Heart right ventricle (tissue), 16 donors: ENCODE measurements around the gene LRRN1. TPM values are rescaled to one million over a fixed set of nuclear protein-coding genes. Genes with fewer than 3 reads are reported as not detected.
"Not testable (repeated sequence)": the region's sequence is repeated elsewhere in the genome, so short reads cannot be mapped to it uniquely, and the experiment has no call there.

Experiments used
- ATAC-seq, 8 donors: fragments of 200-7000 bp; cut with Tn5 transposase; one replicate each; pipeline ENCODE4 v1.9.1; 2020; ENCODE audit warnings: mild to moderate bottlenecking in 8 of 8, moderate library complexity in 8 of 8, moderate number of reproducible peaks in 1 of 8
- DNase-seq, 2 donors: peaks; one replicate each; pipeline ENCODE4 v3.0.0-alpha.2; 2020
- H3K27ac ChIP-seq, 10 donors: fragments of 200-600 bp; sonication (generic) in 2 of 10; one replicate each; pipeline versions ENCODE4 v1.5.0 to v1.8.0; 2020 to 2022; ENCODE audit warnings: mild to moderate bottlenecking in 3 of 10
- H3K27me3 ChIP-seq, 7 donors: fragments of 200-600 bp; one replicate each; pipeline ENCODE4 v1.8.0; 2021 to 2022; ENCODE audit warnings: mild to moderate bottlenecking in 2 of 7
- H3K36me3 ChIP-seq, 9 donors: fragments of 200-600 bp; sonication (generic) in 1 of 9; one replicate each; pipeline versions ENCODE4 v1.5.0 to v1.8.0; 2020 to 2022; ENCODE audit warnings: mild to moderate bottlenecking in 2 of 9
- H3K4me1 ChIP-seq, 9 donors: fragments of 200-600 bp; sonication (generic) in 1 of 9; one replicate each; pipeline versions ENCODE4 v1.5.0 to v1.8.0; 2020 to 2022; ENCODE audit warnings: mild to moderate bottlenecking in 4 of 9
- H3K4me3 ChIP-seq, 10 donors: fragments of 200-600 bp; sonication (generic) in 2 of 10; one replicate each; pipeline versions ENCODE4 v1.5.0 to v1.8.0; 2020 to 2022; ENCODE audit warnings: mild to moderate bottlenecking in 7 of 10, moderate library complexity in 2 of 10
- H3K9me3 ChIP-seq, 11 donors: fragments of 200-600 bp in 10 of 11; sonication (generic) in 2 of 11; one replicate each; pipeline versions ENCODE4 v1.5.0 to v1.8.0; 2013 to 2022; ENCODE audit warnings: mild to moderate bottlenecking in 2 of 11, control low read depth in 1 of 11, moderate library complexity in 1 of 11
- CTCF ChIP-seq, 9 donors: fragments of 200-600 bp; sonication (generic) in 2 of 9; IDR thresholded peaks; one replicate each; pipeline versions ENCODE4 v1.5.0 to v1.8.0; 2021 to 2022; ENCODE audit warnings: antibody characterized with exemption in 9 of 9, mild to moderate bottlenecking in 5 of 9, moderate library complexity in 1 of 9
- WGBS, 2 donors: extraction: QIAGEN DNeasy Blood & Tissue Kit; methylation state at CpG; one replicate each; pipeline ENCODE4 v1.1.7; 2013; ENCODE audit warnings: inconsistent platforms in 1 of 2; 5-methylcytosine and 5-hydroxymethylcytosine counted together
- intact Hi-C, 10 donors: fragments of 100-400 bp; cut with DNase I; formaldehyde crosslinking; loops; one replicate each; pipeline versions ENCODE4 v1.11.1 to v1.14.2; 2022
- polyA plus RNA-seq, 2 donors: library from polyadenylated mRNA; stranded (reverse); fragments of 200-250 nt; gene quantifications; one replicate each; pipeline ENCODE4 v1.2.3, GENCODE V29; 2013
- total RNA-seq, 10 donors: library from RNA; stranded (reverse); fragmentation: NEBNext Ultra II Directional in 3 of 10; extraction: Animal tissue kit (Norgen Biotek cat#: 25700) in 3 of 10; gene quantifications; one replicate each; pipeline versions ENCODE4 v1.2.1 to v1.2.4, GENCODE V29; 2021 to 2023
- donor health status: Arrhythmogenic right ventricular cardiomyopathy.
- donor health status: ischemic (EF 13 %, LVEDD 7.1; RV severe dilation, severe dysfunction).
- donor health status: healthy with polysubstance abuse.
- donor health status: DM: no; HTN: yes; CAD: no.
- donor health status: DM: no; HTN: no; CAD: no.
- donor health status: ischemic (EF 25% LVEDD 6.9; RV normal size, moderate dysfunction).
- donor health status: ischemic (EF 25% LVEDD 5.7; RV mildly dilated, moderate dysfunction).
- donor health status: healthy.
- donor health status: DM: yes; HTN: yes; CAD: no.
- donor health status: Ischemic cardiomyopathy.
- donor health status: ischemic (EF 35%, LVEDD 5.7; RV mildly dilated, moderate dysfunction).
- donor health status: nonischemic (EF 11% LVEDD 7.7; RV severe dilation, severe dysfunction).
- donor health status: DM: yes; HTN: yes; CAD: no.
- donor health status: PGD.
- donor health status: ischemic (EF 29% LVEDD 5.4; RV normal size, mild dysfunction).
- donor health status: nonischemic (EF 23%, LVEDD 6.1; RV moderate dilation, normal function).

Gene LRRN1
- total and polyA plus RNA-seq, 12 donors = 0.07 to 0.26 (median 0.11) TPM; not detected in 5

- ATAC-seq (no peak), DNase-seq (no peak)
- intact Hi-C loops = no loop called here
- Histone ChIP-seq H3K4me1 (no peaks in the 10 kb centered on the region), H3K36me3 (no peaks in the 10 kb centered on the region), H3K27me3 (no peaks in the 10 kb centered on the region), H3K9me3 (no peaks in the 10 kb centered on the region), H3K27ac (no peak overlapping the region), H3K4me3 (no peak overlapping the region)
- TF ChIP-seq CTCF (IDR thresholded peaks at IDR 0.05) = no peak
- 80 to 83% methylated on average over 3 of the region's 3 CpGs for WGBS, 2 donors
These were observed 25.8 kb downstream of the LRRN1 start for GRCh38 chr3:3825035-3825434.

DNA sequence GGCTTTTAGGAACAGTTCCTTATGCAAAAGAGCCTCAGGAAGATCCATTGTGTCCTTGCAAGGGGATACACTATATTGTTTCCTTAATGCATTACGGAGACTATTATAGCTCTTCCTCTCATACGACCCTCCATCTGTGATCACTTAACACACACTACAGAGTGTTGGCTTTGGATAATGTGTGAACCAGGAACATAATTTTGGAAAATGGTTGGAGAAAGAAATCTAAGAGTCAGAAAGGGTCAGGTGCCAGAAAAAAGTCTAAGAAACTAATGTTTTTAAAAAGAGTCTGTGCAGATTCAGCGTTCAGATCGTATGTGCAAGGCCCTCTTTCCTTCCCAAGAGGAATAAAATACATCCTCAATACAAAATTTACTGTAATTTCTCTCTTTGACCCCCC, 27.3 kb downstream of the LRRN1 start:
- no peak for TF ChIP-seq CTCF (IDR thresholded peaks at IDR 0.05)
- DNase-seq (no peak), ATAC-seq (no peak)
- intact Hi-C loops = loop anchor here in 1 of 10 donors (1.0 kb wide), 1 partner anchor 41 kb away; no protein-coding TSS in a partner anchor
- no peaks in the 10 kb centered on the region for H3K36me3 ChIP-seq
- no peaks in the 10 kb centered on the region for H3K9me3 ChIP-seq
- H3K27me3 ChIP-seq = no peaks in the 10 kb centered on the region
- H3K27ac ChIP-seq = no peak overlapping the region
- H3K4me3 ChIP-seq = no peak overlapping the region
- no peaks in the 10 kb centered on the region for H3K4me1 ChIP-seq
- WGBS, 2 donors = 87 to 90% methylated on average over 4 of the region's 4 CpGs

- WGBS, 2 donors = 94 to 100% methylated on average over 1 of the region's 1 CpG
- TF ChIP-seq CTCF (IDR thresholded peaks at IDR 0.05) = no peak
- H3K27me3 ChIP-seq = no peaks in the 10 kb centered on the region
- no peak overlapping the region for H3K27ac ChIP-seq
- peaks cover 0 to 3% (median 0%) of the 10 kb centered on the region in 11 donors for H3K9me3 ChIP-seq
- H3K36me3 ChIP-seq = no peaks in the 10 kb centered on the region
- intact Hi-C loops = no loop called here
- ATAC-seq (no peak), DNase-seq (no peak)
- no peak overlapping the region for H3K4me3 ChIP-seq
- H3K4me1 ChIP-seq = no peaks in the 10 kb centered on the region
These were observed 27.9 kb downstream of the LRRN1 start for GRCh38 chr3:3827111-3827510.

GRCh38 chr3:3828417-3828816, 29.2 kb downstream of the LRRN1 start:
- H3K27me3 ChIP-seq, intact Hi-C loops, H3K27ac ChIP-seq, ATAC-seq, DNase-seq, H3K36me3 ChIP-seq, H3K4me1 ChIP-seq, H3K4me3 ChIP-seq: not testable (repeated sequence)
- H3K9me3 ChIP-seq = peaks cover 0 to 15% (median 10%) of the 10 kb centered on the region in 11 donors
- 80 to 82% methylated on average over 3 of the region's 3 CpGs for WGBS, 2 donors

DNA sequence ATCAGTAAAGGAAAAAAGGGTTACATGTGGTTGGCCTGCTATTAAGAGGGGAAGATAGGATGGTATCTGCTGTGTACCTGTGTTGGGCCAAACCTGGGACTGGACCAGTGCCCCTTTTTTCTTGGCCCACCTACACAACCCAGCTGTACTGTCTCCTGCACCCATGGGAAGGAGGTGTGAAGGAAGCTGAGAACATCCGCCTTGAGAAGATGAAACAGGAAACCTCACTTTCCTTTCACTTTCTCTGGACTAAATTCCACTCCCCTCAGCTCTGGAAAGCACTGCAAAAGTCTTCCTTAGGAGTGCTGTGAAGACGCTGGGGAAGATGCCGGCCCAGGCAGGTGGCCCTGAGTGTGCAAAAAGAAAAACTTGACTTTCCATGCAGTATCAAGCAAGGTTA, 37.6 kb downstream of the LRRN1 start:
- Histone ChIP-seq H3K4me1 (no peaks in the 10 kb centered on the region), H3K4me3 (no peak overlapping the region), H3K36me3 (no peaks in the 10 kb centered on the region), H3K27me3 (no peaks in the 10 kb centered on the region), H3K9me3 (peaks cover 0 to 57% (median 10%) of the 10 kb centered on the region in 11 donors), H3K27ac (no peak overlapping the region)
- no peak for ATAC-seq
- 79 to 86% methylated on average over 3 of the region's 3 CpGs for WGBS, 2 donors
- no peak for TF ChIP-seq CTCF (IDR thresholded peaks at IDR 0.05)
- intact Hi-C loops = no loop called here
- no peak for DNase-seq
